Breast epithelium (tissue), 3 donors: Measurements from ENCODE around the gene ENO3.

Experiments used
- CTCF ChIP-seq, 3 donors: fragments of 450-650 bp; IDR thresholded peaks; one replicate each; pipeline ENCODE4 v1.5.1; 2016 to 2017; ENCODE audit warnings: antibody characterized with exemption in 3 of 3, mild to moderate bottlenecking in 3 of 3, moderate library complexity in 3 of 3
- POLR2A ChIP-seq: fragments of 450-650 bp; IDR thresholded peaks from one replicate; pipeline ENCODE4 v1.6.1; 2016; ENCODE audit warnings: antibody characterized with exemption, mild to moderate bottlenecking, moderate library complexity
- POLR2AphosphoS5 ChIP-seq, 3 donors: sonication (generic); formaldehyde crosslinking; IDR thresholded peaks; one replicate each; pipeline ENCODE4 v1.6.1; 2017; ENCODE audit warnings: antibody characterized with exemption in 3 of 3

DNA sequence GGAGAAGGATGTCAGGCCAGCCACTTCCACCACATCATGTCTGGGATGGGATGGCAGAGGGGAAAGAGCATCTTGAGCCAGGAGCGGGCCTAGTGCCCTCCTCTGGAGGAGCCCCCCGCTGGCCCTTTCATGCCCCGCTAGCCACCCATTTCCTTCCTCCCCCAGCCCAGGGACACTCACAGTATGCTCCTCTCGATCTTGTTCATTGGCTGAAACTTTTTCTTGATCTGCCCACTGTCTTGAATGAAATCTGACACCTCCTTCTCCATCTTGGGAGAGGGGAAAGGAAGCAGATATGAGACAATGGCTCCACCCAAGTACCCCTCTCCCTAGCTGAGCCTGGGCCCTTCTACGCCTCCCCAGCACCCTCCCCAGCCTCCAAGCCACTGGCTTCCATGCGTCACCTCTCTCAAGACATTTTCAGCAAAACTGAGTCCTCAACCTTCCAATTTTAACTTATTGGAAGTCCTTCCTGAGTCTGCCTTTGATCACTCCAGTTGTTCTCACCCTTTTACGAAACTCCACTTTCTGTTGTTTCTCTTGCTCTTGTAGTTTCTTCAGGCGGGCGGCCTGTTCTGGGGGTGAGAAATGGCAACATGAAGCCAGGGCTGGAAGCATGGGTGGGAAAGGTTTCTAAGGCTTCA is 9.5 kb downstream of the ENO3 start:
- TF ChIP-seq POLR2A (no peak), CTCF (IDR thresholded peaks at IDR 0.05) (no peak), POLR2AphosphoS5 (IDR thresholded peaks at IDR 0.05) (no peak)
